ENCODE data around the gene SNTG2. TPM values are rescaled to one million over a fixed set of nuclear protein-coding genes. Genes with fewer than 3 reads are reported as not detected.

Gene SNTG2
- total RNA-seq, 1 experiment from 2014 or later = 20.5 TPM

DNA sequence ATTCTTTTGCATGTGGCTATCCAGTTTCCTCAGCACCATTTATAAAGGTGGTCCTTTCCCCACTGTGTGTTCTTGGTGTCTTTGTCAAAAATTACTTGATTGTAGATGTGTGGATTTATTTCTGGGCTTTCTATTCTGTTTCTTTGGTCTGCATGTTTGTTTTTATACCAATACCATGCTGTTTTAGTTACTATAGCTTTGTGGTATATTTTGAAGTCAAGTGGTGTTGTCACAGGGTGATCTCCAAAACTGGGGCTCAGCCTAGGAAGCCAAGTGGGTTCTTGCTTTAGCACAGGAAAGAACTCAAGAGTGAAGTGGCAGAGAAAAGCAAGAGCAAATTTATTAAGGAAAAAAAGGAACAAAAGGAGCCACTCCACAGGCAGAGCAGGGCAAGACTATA, 6.0 kb upstream of the SNTG2 start (continued):
- peak; percentile 27; the same call in 1 of the 2 replicates for TF ChIP-seq GTF2I (CRISPR knock-in tag; conservative IDR thresholded peaks at IDR 0.05)
- TF ChIP-seq JUN (CRISPR knock-in tag; IDR thresholded peaks at IDR 0.05) = no peak

DNA sequence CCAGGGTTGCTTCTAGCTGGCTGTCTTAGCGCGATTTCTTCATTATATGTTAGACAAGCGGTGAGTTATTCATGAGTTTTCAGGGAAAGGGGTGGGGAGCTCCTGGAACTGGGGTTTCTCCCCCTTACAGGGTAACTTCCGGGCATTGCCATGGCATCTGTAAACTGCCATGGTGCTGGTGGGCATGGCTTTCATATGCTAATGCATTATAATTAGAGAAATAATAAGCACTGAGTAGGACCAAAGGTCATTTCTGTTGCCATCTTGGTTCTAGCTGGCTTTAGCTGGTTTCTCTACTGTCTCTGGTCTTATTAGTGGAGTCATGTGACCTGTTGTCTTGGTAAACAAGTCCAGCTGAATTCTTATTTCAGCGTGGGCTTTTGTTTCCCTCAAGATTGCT, 5.5 kb upstream of the SNTG2 start:
- CTCF ChIA-PET = no interaction called here
- ATAC-seq = no peak
- H3K36me3 Mint-ChIP-seq = peaks cover 16% of the 10 kb centered on the region
- no peak overlapping the region for H3K27ac Mint-ChIP-seq
- peaks cover 45% of the 10 kb centered on the region for H3K4me1 Mint-ChIP-seq
- DNase-seq (ENCODE audit: low spot score) = no peak
- H3K27me3 Mint-ChIP-seq (ENCODE audit: low read depth) = peaks cover 16% of the 10 kb centered on the region
- TF ChIP-seq, protein P1, sequence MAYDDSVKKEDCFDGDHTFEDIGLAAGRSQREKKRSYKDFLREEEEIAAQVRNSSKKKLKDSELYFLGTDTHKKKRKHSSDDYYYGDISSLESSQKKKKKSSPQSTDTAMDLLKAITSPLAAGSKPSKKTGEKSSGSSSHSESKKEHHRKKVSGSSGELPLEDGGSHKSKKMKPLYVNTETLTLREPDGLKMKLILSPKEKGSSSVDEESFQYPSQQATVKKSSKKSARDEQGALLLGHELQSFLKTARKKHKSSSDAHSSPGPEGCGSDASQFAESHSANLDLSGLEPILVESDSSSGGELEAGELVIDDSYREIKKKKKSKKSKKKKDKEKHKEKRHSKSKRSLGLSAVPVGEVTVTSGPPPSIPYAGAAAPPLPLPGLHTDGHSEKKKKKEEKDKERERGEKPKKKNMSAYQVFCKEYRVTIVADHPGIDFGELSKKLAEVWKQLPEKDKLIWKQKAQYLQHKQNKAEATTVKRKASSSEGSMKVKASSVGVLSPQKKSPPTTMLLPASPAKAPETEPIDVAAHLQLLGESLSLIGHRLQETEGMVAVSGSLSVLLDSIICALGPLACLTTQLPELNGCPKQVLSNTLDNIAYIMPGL (CRISPR knock-in tag; IDR thresholded peaks at IDR 0.05) = no peak
- TF ChIP-seq, protein P2, sequence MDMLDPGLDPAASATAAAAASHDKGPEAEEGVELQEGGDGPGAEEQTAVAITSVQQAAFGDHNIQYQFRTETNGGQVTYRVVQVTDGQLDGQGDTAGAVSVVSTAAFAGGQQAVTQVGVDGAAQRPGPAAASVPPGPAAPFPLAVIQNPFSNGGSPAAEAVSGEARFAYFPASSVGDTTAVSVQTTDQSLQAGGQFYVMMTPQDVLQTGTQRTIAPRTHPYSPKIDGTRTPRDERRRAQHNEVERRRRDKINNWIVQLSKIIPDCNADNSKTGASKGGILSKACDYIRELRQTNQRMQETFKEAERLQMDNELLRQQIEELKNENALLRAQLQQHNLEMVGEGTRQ (CRISPR knock-in tag; IDR thresholded peaks at IDR 0.05) = peak; percentile 45; the same call in 1 of the 2 replicates
- peaks cover 17% of the 10 kb centered on the region for H3K9me3 Mint-ChIP-seq
- POLR2A ChIA-PET = no interaction called here
- H3K4me3 Mint-ChIP-seq = no peak overlapping the region

DNA sequence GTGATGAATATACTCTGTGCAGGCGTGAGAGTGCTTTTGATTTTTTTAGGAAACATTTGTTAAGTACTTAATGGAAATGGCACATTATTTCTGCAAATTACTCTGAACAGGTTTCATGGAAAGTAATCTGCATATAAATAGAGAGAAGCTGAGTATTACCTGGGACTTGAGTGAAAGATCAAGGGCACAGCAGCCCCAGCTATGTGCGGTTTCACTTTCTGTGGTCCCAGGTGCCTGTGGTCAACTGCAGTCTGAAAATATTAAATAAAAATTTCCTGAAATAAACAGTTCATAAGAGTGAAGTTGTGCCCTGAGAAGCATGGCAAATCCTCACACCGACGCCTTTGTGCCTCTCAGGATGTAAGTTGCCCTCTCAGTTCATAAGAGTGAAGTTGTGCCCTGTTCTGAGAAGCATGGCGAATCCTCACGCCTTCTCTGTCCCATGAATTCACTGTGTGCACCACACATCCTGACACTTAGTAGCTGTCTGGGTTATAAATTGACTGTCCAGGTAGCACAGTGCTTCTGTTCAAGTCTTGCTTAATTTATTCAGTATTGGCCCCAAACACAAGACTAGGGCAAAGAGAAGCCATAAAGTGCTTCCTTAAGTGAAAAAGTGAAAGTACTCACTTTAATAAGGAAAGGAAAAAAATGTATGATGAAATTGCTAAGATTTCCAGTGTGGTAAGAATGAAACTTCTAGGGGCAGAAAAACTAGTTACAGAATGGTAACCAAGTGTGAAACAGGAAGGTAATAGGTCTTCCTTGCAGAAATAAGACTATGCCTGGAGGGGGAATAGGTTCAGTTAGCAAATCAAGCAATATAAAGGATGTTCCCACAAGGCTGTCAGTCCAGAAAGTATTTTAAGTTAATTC, 4.3 kb upstream of the SNTG2 start:
- TF ChIP-seq ZNF232 (CRISPR knock-in tag; IDR thresholded peaks at IDR 0.05) (no peak), SOX15 (CRISPR knock-in tag; IDR thresholded peaks at IDR 0.05) (no peak), ZNF416 (CRISPR knock-in tag; IDR thresholded peaks at IDR 0.05) (no peak), ZNF121 (CRISPR knock-in tag; IDR thresholded peaks at IDR 0.05) (no peak), RELA (CRISPR knock-in tag; IDR thresholded peaks at IDR 0.05; ENCODE audit: borderline replicate concordance) (no peak), GABPB1 (CRISPR knock-in tag; IDR thresholded peaks at IDR 0.05) (no peak), GRHL2 (CRISPR knock-in tag; IDR thresholded peaks at IDR 0.05; ENCODE audit: insufficient replicate concordance, severe bottlenecking) (no peak), ATF1 (CRISPR knock-in tag; IDR thresholded peaks at IDR 0.05) (no peak), TEAD1 (CRISPR knock-in tag; IDR thresholded peaks at IDR 0.05) (no peak)
- TF ChIP-seq, protein P3, sequence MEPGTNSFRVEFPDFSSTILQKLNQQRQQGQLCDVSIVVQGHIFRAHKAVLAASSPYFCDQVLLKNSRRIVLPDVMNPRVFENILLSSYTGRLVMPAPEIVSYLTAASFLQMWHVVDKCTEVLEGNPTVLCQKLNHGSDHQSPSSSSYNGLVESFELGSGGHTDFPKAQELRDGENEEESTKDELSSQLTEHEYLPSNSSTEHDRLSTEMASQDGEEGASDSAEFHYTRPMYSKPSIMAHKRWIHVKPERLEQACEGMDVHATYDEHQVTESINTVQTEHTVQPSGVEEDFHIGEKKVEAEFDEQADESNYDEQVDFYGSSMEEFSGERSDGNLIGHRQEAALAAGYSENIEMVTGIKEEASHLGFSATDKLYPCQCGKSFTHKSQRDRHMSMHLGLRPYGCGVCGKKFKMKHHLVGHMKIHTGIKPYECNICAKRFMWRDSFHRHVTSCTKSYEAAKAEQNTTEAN (CRISPR knock-in tag; IDR thresholded peaks at IDR 0.05) = no peak
- CTCF ChIA-PET = no interaction called here
- Mint-ChIP-seq H3K4me3 (no peak overlapping the region), H3K27ac (peak overlapping the region; percentile 46), H3K4me1 (peaks cover 45% of the 10 kb centered on the region), H3K9me3 (peaks cover 17% of the 10 kb centered on the region), H3K27me3 (ENCODE audit: low read depth) (peaks cover 16% of the 10 kb centered on the region), H3K36me3 (peaks cover 16% of the 10 kb centered on the region)
- POLR2A ChIA-PET = no interaction called here
- no peak for ATAC-seq
- DNase-seq (ENCODE audit: low spot score) = no peak

DNA sequence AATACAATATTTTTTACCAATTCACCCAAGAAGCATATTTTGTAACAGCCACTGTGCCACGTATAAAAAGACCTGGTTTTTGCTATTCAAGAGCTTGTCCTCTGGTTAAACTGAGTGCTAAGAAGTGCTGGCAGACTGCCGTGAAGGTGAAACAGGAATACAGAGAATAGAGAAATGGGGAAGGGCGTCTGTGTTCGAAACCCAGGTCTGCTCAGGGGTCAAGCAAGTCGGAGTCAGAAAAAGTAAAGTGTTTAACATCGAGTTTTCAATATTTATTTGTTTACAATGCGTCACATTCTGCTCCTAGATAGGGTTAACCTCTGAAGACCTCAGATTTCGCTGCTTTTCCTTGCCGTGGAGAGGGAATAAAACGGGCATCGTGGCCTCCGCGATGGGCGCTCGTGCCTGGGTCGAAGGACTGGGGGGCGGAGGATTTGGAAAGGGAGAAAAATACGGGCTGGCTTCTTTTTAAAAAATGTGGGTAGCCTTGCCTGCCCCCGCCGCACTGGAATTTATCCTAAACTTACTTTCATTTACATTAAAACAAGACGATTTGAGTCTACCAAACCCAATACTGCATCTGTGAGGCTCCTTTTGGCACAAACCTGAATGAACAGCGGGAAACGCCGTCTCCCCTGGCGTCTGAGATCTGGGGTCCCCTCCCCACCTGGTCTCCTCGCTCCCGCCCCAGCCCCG, 1.1 kb upstream of the SNTG2 start:
- ATAC-seq (no peak), DNase-seq (ENCODE audit: low spot score) (no peak)
- Mint-ChIP-seq H3K4me1 (peaks cover 72% of the 10 kb centered on the region), H3K27ac (peak overlapping the region; percentile 89), H3K4me3 (peak overlapping the region; percentile 77), H3K27me3 (ENCODE audit: low read depth) (peaks cover 4% of the 10 kb centered on the region), H3K9me3 (peaks cover 12% of the 10 kb centered on the region), H3K36me3 (peaks cover 9% of the 10 kb centered on the region)
- ChIA-PET CTCF (interaction anchor here (1.2 kb wide), 2 partner anchors 16 to 191 kb away, joined by 3 to 6 read pairs; no protein-coding TSS in a partner anchor), POLR2A (no interaction called here)
- TF ChIP-seq, protein P4, sequence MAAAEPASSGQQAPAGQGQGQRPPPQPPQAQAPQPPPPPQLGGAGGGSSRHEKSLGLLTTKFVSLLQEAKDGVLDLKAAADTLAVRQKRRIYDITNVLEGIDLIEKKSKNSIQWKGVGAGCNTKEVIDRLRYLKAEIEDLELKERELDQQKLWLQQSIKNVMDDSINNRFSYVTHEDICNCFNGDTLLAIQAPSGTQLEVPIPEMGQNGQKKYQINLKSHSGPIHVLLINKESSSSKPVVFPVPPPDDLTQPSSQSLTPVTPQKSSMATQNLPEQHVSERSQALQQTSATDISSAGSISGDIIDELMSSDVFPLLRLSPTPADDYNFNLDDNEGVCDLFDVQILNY (CRISPR knock-in tag; IDR thresholded peaks at IDR 0.05) = peak; percentile 57; the same call in 1 of the 2 replicates
- TF ChIP-seq SP1 (CRISPR knock-in tag; conservative IDR thresholded peaks at IDR 0.05) = peak; percentile 48; the same call in 1 of the 2 replicates
- TF ChIP-seq, protein P5, sequence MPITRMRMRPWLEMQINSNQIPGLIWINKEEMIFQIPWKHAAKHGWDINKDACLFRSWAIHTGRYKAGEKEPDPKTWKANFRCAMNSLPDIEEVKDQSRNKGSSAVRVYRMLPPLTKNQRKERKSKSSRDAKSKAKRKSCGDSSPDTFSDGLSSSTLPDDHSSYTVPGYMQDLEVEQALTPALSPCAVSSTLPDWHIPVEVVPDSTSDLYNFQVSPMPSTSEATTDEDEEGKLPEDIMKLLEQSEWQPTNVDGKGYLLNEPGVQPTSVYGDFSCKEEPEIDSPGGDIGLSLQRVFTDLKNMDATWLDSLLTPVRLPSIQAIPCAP (CRISPR knock-in tag; IDR thresholded peaks at IDR 0.05) = no peak
